Activated T-helper 2 cell treated with anti-CD3 and anti-CD28 coated beads, Interferon-gamma antibody, Interleukin-2, Interleukin-4, amounts not matched to agents 10 μg/mL and 5 μg/mL and 100 μg/mL, durations not matched to agents 14 hours and 24 hours and 36 hours (primary cell): ENCODE results near the gene NAT10. TPM values are rescaled to one million over a fixed set of nuclear protein-coding genes. Genes with fewer than 3 reads are reported as not detected.

ENCODE experiments used
- DNase-seq: peaks from one replicate; pipeline ENCODE4 v3.0.0; 2021; ENCODE audit warnings: low spot score
- H3K27ac Mint-ChIP-seq: one replicate; pipeline ENCODE4 v1.8.0; 2021; ENCODE audit warnings: mixed read lengths
- H3K27me3 Mint-ChIP-seq: one replicate; pipeline ENCODE4 v1.8.0; 2021; ENCODE audit warnings: low read depth, mixed read lengths
- H3K36me3 Mint-ChIP-seq: one replicate; pipeline ENCODE4 v1.8.0; 2021; ENCODE audit warnings: low read depth, mixed read lengths
- H3K4me1 Mint-ChIP-seq: one replicate; pipeline ENCODE4 v1.8.0; 2021; ENCODE audit warnings: low read depth, mixed read lengths
- H3K4me3 Mint-ChIP-seq: one replicate; pipeline ENCODE4 v1.8.0; 2021; ENCODE audit warnings: low read depth, mild to moderate bottlenecking, moderate library complexity, mixed read lengths
- H3K9me3 Mint-ChIP-seq: one replicate; pipeline ENCODE4 v1.8.0; 2021; ENCODE audit warnings: mixed read lengths
- intact Hi-C: fragments of 100-400 bp; cut with micrococcal nuclease; formaldehyde crosslinking; loops from one replicate; pipeline ENCODE4 v1.15.1; 2023
- total RNA-seq: library from RNA; stranded (reverse); gene quantifications from 2 replicates; pipeline ENCODE4 v1.2.3, GENCODE V29; 2022

Gene NAT10
- total RNA-seq, 1 donor from 2014 or later = 124 TPM

DNA sequence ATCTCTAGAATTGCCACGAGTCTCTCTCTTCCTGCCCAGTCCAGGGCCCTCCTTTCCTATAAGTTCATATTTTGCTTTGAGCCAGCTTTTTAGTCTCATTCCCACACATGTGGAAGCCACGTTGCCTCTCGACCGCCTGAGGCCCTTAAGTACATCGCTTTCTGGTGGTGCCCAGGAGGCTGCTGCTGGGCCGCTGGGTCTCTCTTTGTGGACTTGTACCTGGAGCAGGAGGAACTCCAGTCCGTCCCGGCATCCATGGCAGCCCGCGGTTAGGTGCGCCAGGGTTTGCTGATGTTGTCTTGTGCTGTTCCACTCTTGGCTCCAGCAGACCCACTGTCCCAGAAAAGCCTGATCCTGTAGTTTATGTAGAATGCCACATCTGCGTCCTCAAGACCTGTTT is 41.0 kb downstream of the NAT10 start:
- Mint-ChIP-seq H3K9me3 (no peaks in the 10 kb centered on the region), H3K36me3 (peaks cover 73% of the 10 kb centered on the region), H3K4me3 (no peak overlapping the region), H3K27ac (no peak overlapping the region), H3K27me3 (no peaks in the 10 kb centered on the region), H3K4me1 (no peaks in the 10 kb centered on the region)
- intact Hi-C loops = no loop called here
- no peak for DNase-seq

DNA sequence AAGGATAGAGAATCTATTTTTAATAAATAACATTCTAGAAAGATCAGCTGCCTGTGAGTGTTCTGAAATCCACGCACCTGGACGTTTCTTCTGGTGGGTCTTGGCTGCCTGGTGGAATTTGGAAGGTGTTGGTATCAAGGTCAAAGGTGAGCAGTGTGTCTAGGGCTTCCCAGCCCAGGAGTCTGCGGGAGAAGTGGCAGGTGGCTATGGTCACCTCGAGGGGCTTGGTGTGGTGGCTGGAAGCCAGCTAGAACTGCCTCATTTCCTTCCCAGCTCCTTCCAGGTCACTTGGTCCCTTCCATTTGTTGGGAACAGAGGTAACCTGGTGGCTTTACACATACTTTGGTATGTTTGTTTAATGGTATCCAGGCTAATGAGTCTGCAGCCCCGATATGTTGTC is 41.4 kb downstream of the NAT10 start:
- no peaks in the 10 kb centered on the region for H3K9me3 Mint-ChIP-seq
- no peak for DNase-seq
- intact Hi-C loops = no loop called here
- H3K4me3 Mint-ChIP-seq = no peak overlapping the region
- no peaks in the 10 kb centered on the region for H3K27me3 Mint-ChIP-seq
- H3K4me1 Mint-ChIP-seq = no peaks in the 10 kb centered on the region
- peaks cover 73% of the 10 kb centered on the region for H3K36me3 Mint-ChIP-seq
- H3K27ac Mint-ChIP-seq = no peak overlapping the region

DNA sequence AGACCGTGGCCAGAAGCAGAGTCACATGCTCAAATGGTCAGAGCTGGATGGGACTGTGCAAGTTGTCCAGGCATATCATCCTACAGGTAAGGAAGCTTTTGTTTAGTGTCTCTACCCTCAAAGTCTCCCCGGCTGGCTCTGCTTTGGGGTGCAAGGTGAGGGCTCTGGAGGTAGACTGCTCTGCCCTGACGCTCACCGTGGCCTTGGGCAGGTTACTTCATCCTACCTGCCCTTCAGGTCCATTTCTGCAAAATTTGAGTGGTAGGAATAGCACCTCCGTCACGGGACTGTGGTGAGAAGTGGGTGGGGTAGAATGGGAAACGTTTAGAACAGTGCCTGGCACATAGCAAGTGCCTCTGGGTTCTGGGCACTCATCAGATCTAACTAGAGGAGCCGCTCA is 42.2 kb downstream of the NAT10 start:
- H3K9me3 Mint-ChIP-seq = no peaks in the 10 kb centered on the region
- no peak overlapping the region for H3K4me3 Mint-ChIP-seq
- intact Hi-C loops = no loop called here
- H3K27me3 Mint-ChIP-seq = no peaks in the 10 kb centered on the region
- DNase-seq = no peak
- peaks cover 72% of the 10 kb centered on the region for H3K36me3 Mint-ChIP-seq
- H3K4me1 Mint-ChIP-seq = no peaks in the 10 kb centered on the region
- H3K27ac Mint-ChIP-seq = no peak overlapping the region

DNA sequence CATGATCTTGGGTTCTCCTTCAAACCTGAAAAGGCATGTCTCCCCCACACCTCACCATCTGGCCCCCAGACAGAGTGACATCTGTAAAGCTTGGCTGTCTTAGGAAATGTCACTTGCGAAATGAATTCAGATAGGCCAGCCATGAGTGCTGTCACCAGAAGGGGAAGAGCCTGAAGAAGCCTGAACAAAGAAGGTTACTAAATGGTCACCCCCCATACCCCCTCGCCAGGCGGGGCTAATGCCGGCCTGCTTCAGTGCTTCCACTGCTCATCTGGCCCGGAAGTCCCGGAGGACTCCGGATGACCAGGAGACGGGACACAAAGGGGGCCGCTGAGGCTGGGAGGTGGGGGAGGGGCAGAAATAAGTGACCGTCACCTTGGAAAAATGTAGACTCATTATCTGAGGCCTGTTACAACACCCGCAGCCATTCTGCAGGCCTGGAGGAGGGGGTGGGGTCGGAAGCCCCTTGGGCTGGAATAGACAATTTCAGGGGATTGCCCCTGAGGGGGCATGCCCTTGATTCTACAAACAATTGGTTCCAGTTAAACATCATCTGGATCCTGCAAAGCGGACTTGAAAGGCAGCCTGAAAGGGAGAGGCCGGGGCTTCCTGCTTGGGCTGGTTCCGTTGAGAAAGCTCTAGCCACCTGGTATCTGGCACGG is 43.2 kb downstream of the NAT10 start:
- intact Hi-C loops = no loop called here
- H3K4me3 Mint-ChIP-seq = no peak overlapping the region
- H3K36me3 Mint-ChIP-seq = peaks cover 72% of the 10 kb centered on the region
- H3K9me3 Mint-ChIP-seq = no peaks in the 10 kb centered on the region
- H3K4me1 Mint-ChIP-seq = no peaks in the 10 kb centered on the region
- no peak overlapping the region for H3K27ac Mint-ChIP-seq
- no peaks in the 10 kb centered on the region for H3K27me3 Mint-ChIP-seq
- no peak for DNase-seq

DNA sequence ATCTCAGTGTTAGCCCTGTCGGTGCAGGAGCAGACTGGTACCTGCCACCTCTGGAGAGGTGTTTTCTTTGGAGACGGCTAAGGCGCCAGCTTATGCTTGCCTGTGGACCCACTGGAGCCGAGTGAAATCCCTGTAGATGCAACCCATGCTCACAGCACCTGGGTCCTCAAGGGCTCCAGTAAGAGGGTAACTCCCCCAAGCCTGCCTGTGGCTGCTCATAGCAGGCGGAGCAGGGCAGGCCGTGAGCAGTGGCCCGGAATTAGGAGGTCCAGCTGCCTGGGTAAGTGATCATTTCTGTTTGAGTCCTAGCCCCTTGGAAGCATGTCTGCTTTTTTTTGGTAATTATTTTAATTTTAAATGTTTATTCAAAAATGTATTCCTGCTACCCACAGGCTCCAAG is 43.8 kb downstream of the NAT10 start:
- Mint-ChIP-seq H3K4me3 (no peak overlapping the region), H3K27me3 (no peaks in the 10 kb centered on the region), H3K36me3 (peaks cover 72% of the 10 kb centered on the region), H3K4me1 (no peaks in the 10 kb centered on the region), H3K27ac (no peak overlapping the region), H3K9me3 (no peaks in the 10 kb centered on the region)
- DNase-seq = no peak
- intact Hi-C loops = no loop called here

DNA sequence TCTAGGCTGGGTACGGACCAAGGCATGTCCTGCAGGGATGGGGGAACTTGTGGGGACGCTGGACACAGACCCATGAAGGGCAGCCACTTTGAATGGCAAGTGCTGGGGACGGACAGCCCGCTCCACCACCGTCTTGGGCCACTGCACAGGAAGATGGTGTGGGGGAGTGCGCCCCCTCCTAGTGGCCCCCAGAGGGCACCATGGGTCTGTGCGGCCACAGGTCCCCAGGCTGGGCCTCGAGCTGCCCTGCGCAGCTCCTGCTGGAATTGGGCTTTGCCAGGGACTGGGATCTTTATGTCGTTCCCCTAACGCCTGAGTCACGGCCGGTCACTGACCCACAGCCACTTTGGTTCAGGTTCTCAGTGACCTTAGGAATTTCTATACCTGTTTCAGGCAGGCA is 44.4 kb downstream of the NAT10 start:
- Mint-ChIP-seq H3K36me3 (peaks cover 73% of the 10 kb centered on the region), H3K27ac (no peak overlapping the region), H3K4me1 (no peaks in the 10 kb centered on the region), H3K9me3 (no peaks in the 10 kb centered on the region), H3K4me3 (no peak overlapping the region), H3K27me3 (no peaks in the 10 kb centered on the region)
- intact Hi-C loops = no loop called here
- no peak for DNase-seq

DNA sequence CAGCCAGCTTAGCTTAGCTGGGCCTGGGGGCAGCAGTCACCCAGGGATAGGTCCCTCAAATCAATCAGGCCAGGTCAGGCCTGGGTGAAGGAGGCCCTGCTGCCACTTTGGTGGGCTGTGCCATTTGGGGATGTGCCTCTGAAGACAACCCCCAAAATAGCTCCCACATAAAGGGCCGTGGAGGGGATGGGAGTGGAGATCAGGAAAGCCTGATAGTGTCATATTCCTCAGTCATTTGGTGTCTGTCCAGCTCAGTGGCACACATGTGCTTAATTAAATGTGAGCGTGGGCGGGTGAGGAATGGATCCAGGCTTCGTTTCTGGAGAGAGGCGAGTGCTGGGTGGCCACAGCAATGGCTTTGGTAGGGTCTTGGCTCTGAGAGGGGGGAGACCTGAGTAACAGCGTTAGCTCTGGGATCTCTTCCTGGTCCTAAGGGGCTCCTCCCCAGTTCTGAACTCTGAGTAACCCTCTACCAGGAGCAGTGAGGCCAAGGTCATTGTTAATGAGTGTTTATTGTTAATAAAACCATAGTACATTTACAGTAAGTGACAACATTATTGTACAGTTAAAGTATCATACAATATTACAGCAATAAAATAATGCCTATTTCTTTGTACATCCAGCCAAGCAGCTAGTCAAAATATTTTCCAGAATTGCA is 45.2 kb downstream of the NAT10 start:
- H3K9me3 Mint-ChIP-seq = no peaks in the 10 kb centered on the region
- H3K27ac Mint-ChIP-seq = no peak overlapping the region
- DNase-seq = no peak
- intact Hi-C loops = no loop called here
- no peaks in the 10 kb centered on the region for H3K27me3 Mint-ChIP-seq
- no peak overlapping the region for H3K4me3 Mint-ChIP-seq
- H3K36me3 Mint-ChIP-seq = peaks cover 67% of the 10 kb centered on the region
- H3K4me1 Mint-ChIP-seq = no peaks in the 10 kb centered on the region

DNA sequence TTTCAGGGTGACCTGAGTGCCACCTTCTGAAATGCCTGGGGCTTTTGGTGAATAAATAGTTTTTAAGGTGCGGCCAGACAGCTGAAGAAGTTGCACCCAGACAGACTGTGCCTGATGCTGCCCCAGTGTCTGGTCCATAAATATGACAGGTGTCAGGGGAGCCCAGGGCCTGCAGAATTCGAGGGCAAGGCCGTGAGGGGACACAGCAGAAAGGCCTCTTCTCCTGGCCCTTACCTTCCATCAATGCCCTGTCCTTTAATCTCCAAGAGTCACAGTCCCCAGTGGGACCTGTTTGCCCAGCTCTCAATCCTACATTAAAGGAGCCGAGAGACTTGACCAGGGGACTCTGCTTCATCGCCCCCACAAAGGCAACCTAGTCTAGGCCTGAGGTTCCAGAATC is 45.7 kb downstream of the NAT10 start:
- Mint-ChIP-seq H3K9me3 (no peaks in the 10 kb centered on the region), H3K36me3 (peaks cover 67% of the 10 kb centered on the region), H3K4me3 (no peak overlapping the region), H3K4me1 (no peaks in the 10 kb centered on the region), H3K27ac (no peak overlapping the region), H3K27me3 (no peaks in the 10 kb centered on the region)
- DNase-seq = no peak
- intact Hi-C loops = no loop called here

DNA sequence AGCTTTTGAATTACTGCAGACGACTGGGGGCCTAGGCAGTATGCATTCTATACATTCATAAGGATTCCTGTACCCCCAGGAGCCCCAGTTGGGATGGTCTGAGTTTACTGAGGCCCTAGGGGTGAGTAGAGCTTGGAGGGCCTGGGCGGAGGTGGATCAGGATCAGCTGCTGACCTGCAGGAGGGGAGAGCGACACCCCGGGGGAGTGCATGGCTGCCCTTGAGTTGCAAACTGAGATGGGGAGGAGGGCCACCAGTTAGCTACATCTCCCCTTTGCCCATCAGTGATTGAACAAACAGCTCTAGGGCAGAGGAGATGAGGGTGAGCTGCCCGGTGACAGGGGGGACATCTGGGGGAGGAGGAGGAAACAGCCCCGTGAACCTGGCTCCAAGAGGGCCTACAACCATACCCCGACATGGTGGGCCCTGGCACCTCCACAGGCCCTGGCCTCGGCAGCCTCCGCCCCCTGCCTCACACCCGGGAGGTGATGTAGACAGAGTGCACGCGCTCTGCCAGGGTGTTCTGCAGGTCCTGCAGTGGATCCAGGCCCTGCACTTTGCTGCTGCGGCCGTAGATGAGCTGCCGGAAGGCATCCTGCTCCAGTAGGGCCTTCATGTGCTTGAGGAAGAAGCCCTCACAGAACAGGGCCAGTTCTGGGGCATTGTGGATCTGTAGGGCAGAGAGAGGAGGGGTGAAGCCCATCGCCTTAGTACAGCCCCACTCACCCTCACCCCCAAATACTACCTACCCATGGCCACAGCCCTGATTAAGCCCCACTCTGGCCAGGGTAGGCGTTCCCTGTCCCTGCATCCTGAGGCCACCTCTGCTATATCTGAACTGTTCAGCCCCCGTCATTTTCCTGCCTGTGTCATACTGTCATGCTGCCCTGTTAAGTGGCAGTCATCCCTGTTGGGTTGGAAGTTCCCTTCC is 46.8 kb downstream of the NAT10 start:
- Mint-ChIP-seq H3K4me1 (no peaks in the 10 kb centered on the region), H3K27ac (peak overlapping the region; percentile 46), H3K4me3 (no peak overlapping the region), H3K27me3 (no peaks in the 10 kb centered on the region), H3K36me3 (peaks cover 57% of the 10 kb centered on the region), H3K9me3 (no peaks in the 10 kb centered on the region)
- intact Hi-C loops = no loop called here
- DNase-seq = no peak

DNA sequence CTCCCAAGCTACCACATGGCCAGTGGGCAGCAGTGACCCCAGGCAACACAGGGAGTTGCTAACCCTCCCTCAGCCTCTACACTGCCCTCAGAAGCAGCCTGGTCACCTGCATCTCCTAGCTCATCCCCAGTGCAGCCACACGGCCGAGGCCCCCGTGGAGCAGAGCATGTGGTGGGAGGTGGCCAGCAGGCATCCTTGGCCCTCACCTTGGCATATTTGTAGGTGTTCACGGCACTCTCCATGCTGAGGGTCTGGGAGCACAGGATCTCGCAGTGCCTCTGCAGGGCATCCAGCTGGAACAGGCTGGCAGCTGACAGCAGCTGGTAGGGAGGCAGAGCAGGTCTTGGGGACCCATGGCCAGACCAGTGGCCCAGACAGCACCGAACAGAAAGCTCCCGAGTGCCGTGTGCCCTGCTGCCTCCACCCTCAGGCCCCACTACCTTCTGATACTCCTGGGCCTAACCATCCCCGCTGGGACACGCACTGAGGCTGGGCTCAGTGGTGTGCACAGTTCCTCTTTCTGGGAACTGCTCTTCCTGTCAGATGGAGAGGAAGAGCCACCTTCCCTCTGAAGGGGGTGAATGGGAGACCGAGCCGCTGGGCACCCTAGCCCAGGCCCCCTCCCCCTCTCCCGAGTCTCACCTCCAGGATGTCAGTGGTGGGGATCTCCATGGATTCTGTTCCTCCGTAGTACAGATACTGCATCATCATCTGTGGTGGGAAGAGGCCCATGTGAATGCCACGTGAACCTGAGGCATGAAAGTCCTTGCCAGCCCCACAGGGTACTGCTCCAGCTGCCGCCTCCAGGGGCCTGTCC is 48.8 kb downstream of the NAT10 start:
- Mint-ChIP-seq H3K9me3 (no peaks in the 10 kb centered on the region), H3K27me3 (no peaks in the 10 kb centered on the region), H3K36me3 (peaks cover 56% of the 10 kb centered on the region), H3K4me1 (peaks cover 4% of the 10 kb centered on the region), H3K4me3 (no peak overlapping the region), H3K27ac (no peak overlapping the region)
- DNase-seq = no peak
- intact Hi-C loops = no loop called here

DNA sequence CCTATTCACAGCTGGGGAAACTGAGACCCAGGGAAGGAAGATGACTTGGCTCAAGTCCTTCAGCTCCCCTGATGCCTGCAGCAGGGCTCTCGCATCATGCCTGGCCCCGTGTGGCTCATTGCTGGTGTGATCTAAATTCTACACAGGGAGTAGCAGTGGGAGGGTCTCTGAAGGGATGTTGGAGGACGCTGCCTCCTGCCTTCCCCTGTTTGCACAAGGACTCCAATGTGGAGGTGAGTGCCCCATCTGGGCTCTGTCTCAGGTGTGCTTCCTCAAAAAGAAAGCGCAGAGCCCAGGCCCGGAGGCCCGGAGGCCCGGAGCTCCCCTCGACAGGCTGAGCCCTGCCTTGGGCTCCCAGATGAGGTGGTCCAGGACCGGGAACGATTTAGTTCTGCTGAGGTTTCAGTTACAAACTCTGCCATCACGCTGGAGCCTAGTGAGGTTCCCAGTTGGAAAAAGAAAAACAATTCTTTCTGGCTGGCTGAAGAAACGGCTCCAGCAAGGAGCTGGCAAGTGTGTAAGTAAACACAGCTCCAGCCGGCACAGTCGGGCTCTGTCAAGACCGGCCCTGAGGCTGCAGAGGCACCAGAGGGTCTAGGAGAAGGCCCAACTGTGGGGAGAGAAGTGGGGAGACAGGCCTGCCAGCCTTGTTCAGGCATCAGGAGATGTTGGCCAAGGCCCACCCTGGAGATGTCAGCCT is 49.8 kb downstream of the NAT10 start:
- Mint-ChIP-seq H3K27me3 (no peaks in the 10 kb centered on the region), H3K4me1 (peaks cover 7% of the 10 kb centered on the region), H3K36me3 (peaks cover 62% of the 10 kb centered on the region), H3K4me3 (no peak overlapping the region), H3K27ac (no peak overlapping the region), H3K9me3 (no peaks in the 10 kb centered on the region)
- intact Hi-C loops = no loop called here
- no peak for DNase-seq

DNA sequence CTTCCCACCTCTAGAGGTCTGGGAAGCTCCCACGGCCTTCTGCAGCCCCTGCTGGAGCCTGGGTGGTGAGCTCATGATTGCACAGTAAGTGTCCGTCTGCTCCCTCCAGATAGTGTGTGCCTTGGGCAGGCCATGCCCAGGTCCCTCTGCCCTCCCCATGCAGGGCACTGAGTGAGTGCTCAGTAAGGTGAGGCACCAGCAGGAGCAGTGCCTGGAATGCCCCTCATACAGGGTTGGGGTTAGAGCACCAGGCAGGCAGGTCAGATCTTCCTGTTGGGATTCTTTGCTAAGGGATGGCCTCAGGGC is 50.3 kb downstream of the NAT10 start:
- peaks cover 63% of the 10 kb centered on the region for H3K36me3 Mint-ChIP-seq
- no peaks in the 10 kb centered on the region for H3K9me3 Mint-ChIP-seq
- H3K4me1 Mint-ChIP-seq = peaks cover 7% of the 10 kb centered on the region
- intact Hi-C loops = no loop called here
- no peaks in the 10 kb centered on the region for H3K27me3 Mint-ChIP-seq
- H3K4me3 Mint-ChIP-seq = no peak overlapping the region
- H3K27ac Mint-ChIP-seq = peak overlapping the region; percentile 42
- DNase-seq = no peak
